DOHH2 (cell line): ENCODE results near the gene ARL15.

Source experiments
- H3F3A ChIP-seq: fragments of 200-600 bp; sonication (generic), shearing (Covaris generic); 2 replicates; pipeline ENCODE4 v1.6.0; 2016; ENCODE audit warnings: antibody characterized with exemption, mild to moderate bottlenecking; ENCODE audit not compliant: control insufficient read depth, insufficient read depth
- H3K27ac ChIP-seq: fragments of 200-600 bp; sonication (generic); 2 replicates; pipeline ENCODE4 v1.5.1; 2014; ENCODE audit warnings: low read depth, mild to moderate bottlenecking, low read length, moderate library complexity
- H3K27me3 ChIP-seq: fragments of 200-600 bp; sonication (generic); 2 replicates; pipeline ENCODE4 v1.6.1; 2014; ENCODE audit warnings: mild to moderate bottlenecking, low read length, mixed read lengths; ENCODE audit not compliant: control insufficient read depth
- H3K36me3 ChIP-seq: fragments of 200-600 bp; sonication (generic); 2 replicates; pipeline ENCODE4 v1.6.1; 2014; ENCODE audit warnings: mild to moderate bottlenecking, low read length, moderate library complexity, mixed read lengths; ENCODE audit not compliant: control insufficient read depth
- H3K4me1 ChIP-seq: fragments of 200-600 bp; sonication (generic); 2 replicates; pipeline ENCODE4 v1.6.1; 2014; ENCODE audit warnings: mild to moderate bottlenecking, low read length, mixed read lengths; ENCODE audit not compliant: control insufficient read depth
- H3K4me2 ChIP-seq: fragments of 200-600 bp; sonication (generic); 2 replicates; pipeline ENCODE4 v1.6.0; 2014; ENCODE audit warnings: mild to moderate bottlenecking, low read length, moderate library complexity
- H3K4me3 ChIP-seq: fragments of 200-600 bp; sonication (generic); 2 replicates; pipeline ENCODE4 v1.5.1; 2014; ENCODE audit warnings: mild to moderate bottlenecking, low read length, mixed read lengths
- H3K79me2 ChIP-seq: fragments of 200-600 bp; sonication (generic); 2 replicates; pipeline ENCODE4 v1.6.1; 2014; ENCODE audit warnings: mild to moderate bottlenecking, low read length, mixed read lengths; ENCODE audit not compliant: control insufficient read depth
- H3K9me2 ChIP-seq: fragments of 200-600 bp; sonication (generic); replicated peaks from 2 replicates; pipeline ENCODE4 v1.6.1; 2014; ENCODE audit warnings: mild to moderate bottlenecking, low read length, mixed read lengths; ENCODE audit not compliant: control insufficient read depth
- H3K9me3 ChIP-seq: fragments of 200-600 bp; sonication (generic); 2 replicates; pipeline ENCODE4 v1.6.1; 2014; ENCODE audit warnings: antibody characterized with exemption, low read length, mixed read lengths; ENCODE audit not compliant: control insufficient read depth, insufficient read depth
- H4K20me1 ChIP-seq: fragments of 200-600 bp; sonication (generic); 2 replicates; pipeline ENCODE4 v1.6.0; 2014; ENCODE audit warnings: low read depth, mild to moderate bottlenecking, antibody characterized with exemption, low read length, moderate library complexity; ENCODE audit not compliant: control insufficient read depth, insufficient read depth
- EZH2phosphoT487 ChIP-seq: fragments of 200-600 bp; sonication (generic); IDR thresholded peaks from 2 replicates; pipeline ENCODE4 v1.6.1; 2017; ENCODE audit warnings: borderline replicate concordance, mild to moderate bottlenecking, antibody characterized with exemption, low read length, moderate library complexity, mixed read lengths
- TF ChIP-seq, protein P1 (sequence below): fragments of 200-600 bp; sonication (generic); IDR thresholded peaks from one replicate; pipeline ENCODE4 v1.5.1; 2014; ENCODE audit warnings: antibody characterized with exemption, mild to moderate bottlenecking, low read depth, low read length; ENCODE audit not compliant: poor library complexity, severe bottlenecking

The ARL15 gene

DNA sequence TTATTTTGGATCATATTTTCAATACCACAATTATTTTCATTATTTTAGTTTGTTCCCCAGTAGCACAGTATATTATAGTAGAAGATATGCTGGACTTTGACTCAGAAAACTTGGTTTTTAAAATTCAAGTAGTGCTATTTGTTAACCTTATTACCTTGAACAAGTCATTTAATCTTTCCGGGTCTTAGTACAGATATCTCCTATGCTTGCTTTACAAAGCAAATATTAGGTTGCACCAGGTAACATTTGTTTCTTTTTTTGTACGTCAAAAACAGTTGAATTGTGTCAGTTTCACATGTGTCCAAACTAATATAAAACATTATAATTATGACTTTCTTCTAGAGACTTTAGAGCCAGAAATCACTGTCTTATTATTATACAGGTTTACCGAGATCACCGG, 338.1 kb downstream of the ARL15 start:
- Histone ChIP-seq H3K36me3 (no peaks in the 10 kb centered on the region), H3K9me2 (no peaks in the 10 kb centered on the region), H3K79me2 (no peaks in the 10 kb centered on the region), H3K4me3 (no peak overlapping the region), H3K4me2 (no peak overlapping the region), H3K27ac (no peak overlapping the region), H3K27me3 (no peaks in the 10 kb centered on the region), H3K4me1 (no peaks in the 10 kb centered on the region), H3F3A (no peaks in the 10 kb centered on the region), H3K9me3 (no peaks in the 10 kb centered on the region), H4K20me1 (no peaks in the 10 kb centered on the region)
- TF ChIP-seq EZH2phosphoT487: no peak
- TF ChIP-seq, protein P1, sequence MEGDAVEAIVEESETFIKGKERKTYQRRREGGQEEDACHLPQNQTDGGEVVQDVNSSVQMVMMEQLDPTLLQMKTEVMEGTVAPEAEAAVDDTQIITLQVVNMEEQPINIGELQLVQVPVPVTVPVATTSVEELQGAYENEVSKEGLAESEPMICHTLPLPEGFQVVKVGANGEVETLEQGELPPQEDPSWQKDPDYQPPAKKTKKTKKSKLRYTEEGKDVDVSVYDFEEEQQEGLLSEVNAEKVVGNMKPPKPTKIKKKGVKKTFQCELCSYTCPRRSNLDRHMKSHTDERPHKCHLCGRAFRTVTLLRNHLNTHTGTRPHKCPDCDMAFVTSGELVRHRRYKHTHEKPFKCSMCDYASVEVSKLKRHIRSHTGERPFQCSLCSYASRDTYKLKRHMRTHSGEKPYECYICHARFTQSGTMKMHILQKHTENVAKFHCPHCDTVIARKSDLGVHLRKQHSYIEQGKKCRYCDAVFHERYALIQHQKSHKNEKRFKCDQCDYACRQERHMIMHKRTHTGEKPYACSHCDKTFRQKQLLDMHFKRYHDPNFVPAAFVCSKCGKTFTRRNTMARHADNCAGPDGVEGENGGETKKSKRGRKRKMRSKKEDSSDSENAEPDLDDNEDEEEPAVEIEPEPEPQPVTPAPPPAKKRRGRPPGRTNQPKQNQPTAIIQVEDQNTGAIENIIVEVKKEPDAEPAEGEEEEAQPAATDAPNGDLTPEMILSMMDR: no peak

DNA sequence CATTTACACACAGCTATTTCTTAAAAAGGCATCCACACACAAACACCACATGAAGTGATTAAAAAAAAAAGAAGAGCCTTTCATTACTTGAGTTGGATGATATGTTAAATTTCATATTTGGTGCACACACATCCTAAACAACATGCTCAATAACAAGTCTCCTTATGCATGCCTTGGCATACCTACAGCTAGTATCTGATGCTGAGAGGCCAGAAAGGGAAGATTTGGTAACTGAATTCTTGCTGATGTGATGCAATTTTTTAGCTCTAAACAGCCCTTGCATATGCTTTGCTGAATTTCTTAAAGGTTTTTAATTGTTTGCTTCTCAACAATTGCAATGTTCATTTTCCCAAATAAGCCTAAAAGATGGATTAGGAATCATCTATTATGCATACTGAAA, 338.8 kb downstream of the ARL15 start:
- H3K4me1 ChIP-seq: no peaks in the 10 kb centered on the region
- H3K4me3 ChIP-seq: no peak overlapping the region
- TF ChIP-seq EZH2phosphoT487: no peak
- TF ChIP-seq, protein P1: no peak
- H3F3A ChIP-seq: no peaks in the 10 kb centered on the region
- H4K20me1 ChIP-seq: no peaks in the 10 kb centered on the region
- H3K9me3 ChIP-seq: no peaks in the 10 kb centered on the region
- H3K36me3 ChIP-seq: no peaks in the 10 kb centered on the region
- no peak overlapping the region for H3K4me2 ChIP-seq
- no peaks in the 10 kb centered on the region for H3K27me3 ChIP-seq
- H3K79me2 ChIP-seq: no peaks in the 10 kb centered on the region
- no peaks in the 10 kb centered on the region for H3K9me2 ChIP-seq
- H3K27ac ChIP-seq: no peak overlapping the region

DNA sequence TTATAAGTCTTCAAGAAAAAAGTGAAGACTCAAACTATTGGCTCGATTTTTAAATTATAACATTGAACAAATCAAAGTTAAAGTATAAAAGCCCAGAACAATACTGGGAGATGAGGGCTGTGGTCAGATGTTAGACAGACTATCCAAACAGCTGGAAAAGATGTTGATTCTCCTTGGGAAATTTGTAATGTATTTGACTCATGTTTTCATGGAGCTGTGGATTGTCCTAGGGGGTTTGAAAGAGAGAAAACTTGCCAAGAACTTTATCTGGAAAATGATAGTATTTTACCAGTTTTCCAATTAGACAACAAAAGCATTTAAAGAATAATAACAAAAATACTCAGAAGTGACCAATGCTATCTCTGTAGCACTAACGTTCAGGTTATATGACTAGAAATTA, 339.2 kb downstream of the ARL15 start:
- H3K4me1 ChIP-seq: no peaks in the 10 kb centered on the region

More for the DNA sequence above, 339.2 kb downstream of the ARL15 start:
- H4K20me1 ChIP-seq: no peaks in the 10 kb centered on the region
- H3K4me3 ChIP-seq: no peak overlapping the region
- H3K27ac ChIP-seq: no peak overlapping the region
- TF ChIP-seq, protein P1: no peak
- TF ChIP-seq EZH2phosphoT487: no peak
- H3K4me2 ChIP-seq: no peak overlapping the region
- no peaks in the 10 kb centered on the region for H3K9me2 ChIP-seq
- no peaks in the 10 kb centered on the region for H3K79me2 ChIP-seq
- H3K36me3 ChIP-seq: no peaks in the 10 kb centered on the region
- no peaks in the 10 kb centered on the region for H3K27me3 ChIP-seq
- H3F3A ChIP-seq: no peaks in the 10 kb centered on the region
- no peaks in the 10 kb centered on the region for H3K9me3 ChIP-seq
